Spleen (tissue), 11 donors: ENCODE results near the gene TMEM107. TPM values are rescaled to one million over a fixed set of nuclear protein-coding genes. Genes with fewer than 3 reads are reported as not detected.

Experiments used
- DNase-seq: peaks from one replicate; pipeline ENCODE4 v3.0.0-alpha.2; 2020
- H3K27ac ChIP-seq, 8 donors: fragments of 200-600 bp; sonication (generic) in 7 of 8; 1 replicate in 4 of 8; 2 replicates in 4 of 8; pipeline versions ENCODE4 v1.5.0 to v1.8.0; 2016 to 2021; ENCODE audit warnings: inconsistent platforms in 4 of 8, mild to moderate bottlenecking in 4 of 8, moderate library complexity in 1 of 8
- H3K27me3 ChIP-seq, 7 donors: fragments of 200-600 bp; sonication (generic) in 6 of 7; replicated peaks in 1 of 7; 1 replicate in 4 of 7; 2 replicates in 3 of 7; pipeline versions ENCODE4 v1.5.0 to v1.8.0; 2016 to 2021; ENCODE audit warnings: inconsistent platforms in 3 of 7, mild to moderate bottlenecking in 1 of 7
- H3K36me3 ChIP-seq, 6 donors: fragments of 200-600 bp; sonication (generic) in 5 of 6; 1 replicate in 4 of 6; 2 replicates in 2 of 6; pipeline versions ENCODE4 v1.5.0 to v1.8.0; 2016 to 2021; ENCODE audit warnings: inconsistent platforms in 2 of 6
- H3K4me1 ChIP-seq, 6 donors: fragments of 200-600 bp; sonication (generic) in 5 of 6; 1 replicate in 3 of 6; 2 replicates in 3 of 6; pipeline versions ENCODE4 v1.5.0 to v1.8.0; 2016 to 2021; ENCODE audit warnings: inconsistent platforms in 3 of 6
- H3K4me3 ChIP-seq, 8 donors: fragments of 200-600 bp; sonication (generic) in 7 of 8; 1 replicate in 4 of 8; 2 replicates in 4 of 8; pipeline versions ENCODE4 v1.5.0 to v1.8.0; 2016 to 2021; ENCODE audit warnings: inconsistent platforms in 4 of 8, mild to moderate bottlenecking in 4 of 8, moderate library complexity in 2 of 8
- H3K9me3 ChIP-seq, 8 donors: fragments of 200-600 bp; sonication (generic) in 7 of 8; 1 replicate in 4 of 8; 2 replicates in 4 of 8; pipeline versions ENCODE4 v1.5.0 to v1.8.0; 2016 to 2021; ENCODE audit warnings: inconsistent platforms in 4 of 8
- POLR2A ChIP-seq, 3 donors: fragments of 450-650 bp; IDR thresholded peaks; one replicate each; pipeline ENCODE4 v1.5.1; 2017; ENCODE audit warnings: antibody characterized with exemption in 3 of 3, mild to moderate bottlenecking in 1 of 3
- POLR2AphosphoS5 ChIP-seq, 3 donors: sonication (generic); formaldehyde crosslinking; IDR thresholded peaks; one replicate each; pipeline ENCODE4 v1.5.1; 2017; ENCODE audit warnings: antibody characterized with exemption in 3 of 3
- WGBS, 5 donors: extraction: QIAGEN DNeasy Blood & Tissue Kit in 3 of 5; methylation state at CpG; one replicate each; pipeline versions ENCODE4 v1.1.5 to v1.1.7; 2013 to 2018; 5-methylcytosine and 5-hydroxymethylcytosine counted together
- intact Hi-C: fragments of 100-400 bp; cut with DNase I; formaldehyde crosslinking; loops from one replicate; pipeline ENCODE4 v1.15.0; 2023; ENCODE audit warnings: low total_unique reads
- polyA plus RNA-seq, 3 donors: library from polyadenylated mRNA; stranded (reverse); fragments of 200-250 nt; gene quantifications; one replicate each; pipeline ENCODE4 v1.2.1, GENCODE V29; 2013
- total RNA-seq, 7 donors: library from RNA; depleted of rRNA in 3 of 7; stranded (reverse); fragments of >200 nt in 3 of 7; fragmentation: NEBNext Ultra II Directional in 4 of 7; extraction: Animal tissue kit (Norgen Biotek cat#: 25700) in 4 of 7; gene quantifications; one replicate each; pipeline versions ENCODE4 v1.1.0 to v1.2.1, GENCODE V29; 2016 to 2021
- TF ChIP-seq, protein P1 (sequence below), 11 experiments: fragments of 200-600 bp in 7 of 11; fragments of 450-650 bp in 4 of 11; sonication (generic) in 4 of 11; IDR thresholded peaks in 8 of 11; conservative IDR thresholded peaks in 3 of 11; 1 replicate in 7 of 11; 2 replicates in 4 of 11; pipeline versions ENCODE4 v1.4.0 to v1.8.0; 2016 to 2021; ENCODE audit warnings: antibody characterized with exemption in 11 of 11, inconsistent platforms in 4 of 11, mild to moderate bottlenecking in 1 of 11
- donor health status: healthy with polysubstance abuse.
- donor health status: DM: no; HTN: no; CAD: no; lungs with moderate emphysema.
- donor health status: DM: no; HTN: no; CAD: no.
- donor health status: Bipolar disorder and iron deficiency.
- donor health status: healthy.
- donor health status: DM: no; HTN: no; CAD: no.
- donor health status: DM: yes; HTN: yes; CAD: no.

Gene TMEM107
- total and polyA plus RNA-seq, 10 donors, result 8.1 to 42.2 (median 16.6) TPM

DNA sequence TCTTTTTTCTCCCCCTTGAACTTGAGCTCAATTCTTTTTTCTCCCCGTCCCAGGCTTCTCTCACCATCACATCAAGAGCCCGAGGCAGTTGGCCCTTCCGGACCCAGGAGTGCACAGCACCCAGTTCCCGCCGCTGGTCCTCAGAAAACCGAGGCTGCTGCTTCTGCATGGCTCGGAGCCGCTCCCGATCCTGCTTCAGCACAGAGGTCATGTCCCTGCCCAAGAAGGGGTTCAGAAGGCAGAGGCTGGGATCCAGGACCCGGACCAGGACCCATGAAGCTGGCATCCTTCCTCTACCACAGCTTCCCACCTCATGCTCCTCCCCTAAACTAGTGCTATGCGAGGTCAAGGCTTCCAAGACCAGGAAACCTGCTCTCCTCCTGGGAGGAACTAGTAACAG, 34.4 kb downstream of the TMEM107 start:
- Histone ChIP-seq H3K4me1 (peaks cover 14 to 61% (median 27%) of the 10 kb centered on the region in 6 donors), H3K27ac (no peak overlapping the region), H3K27me3 (no peaks in the 10 kb centered on the region), H3K9me3 (no peaks in the 10 kb centered on the region), H3K4me3 (no peak overlapping the region), H3K36me3 (peaks cover 0 to 76% (median 73%) of the 10 kb centered on the region in 6 donors)
- intact Hi-C loops, result no loop called here
- TF ChIP-seq, protein P1, sequence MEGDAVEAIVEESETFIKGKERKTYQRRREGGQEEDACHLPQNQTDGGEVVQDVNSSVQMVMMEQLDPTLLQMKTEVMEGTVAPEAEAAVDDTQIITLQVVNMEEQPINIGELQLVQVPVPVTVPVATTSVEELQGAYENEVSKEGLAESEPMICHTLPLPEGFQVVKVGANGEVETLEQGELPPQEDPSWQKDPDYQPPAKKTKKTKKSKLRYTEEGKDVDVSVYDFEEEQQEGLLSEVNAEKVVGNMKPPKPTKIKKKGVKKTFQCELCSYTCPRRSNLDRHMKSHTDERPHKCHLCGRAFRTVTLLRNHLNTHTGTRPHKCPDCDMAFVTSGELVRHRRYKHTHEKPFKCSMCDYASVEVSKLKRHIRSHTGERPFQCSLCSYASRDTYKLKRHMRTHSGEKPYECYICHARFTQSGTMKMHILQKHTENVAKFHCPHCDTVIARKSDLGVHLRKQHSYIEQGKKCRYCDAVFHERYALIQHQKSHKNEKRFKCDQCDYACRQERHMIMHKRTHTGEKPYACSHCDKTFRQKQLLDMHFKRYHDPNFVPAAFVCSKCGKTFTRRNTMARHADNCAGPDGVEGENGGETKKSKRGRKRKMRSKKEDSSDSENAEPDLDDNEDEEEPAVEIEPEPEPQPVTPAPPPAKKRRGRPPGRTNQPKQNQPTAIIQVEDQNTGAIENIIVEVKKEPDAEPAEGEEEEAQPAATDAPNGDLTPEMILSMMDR (IDR thresholded peaks at IDR 0.05 in 8 of 11, conservative IDR thresholded peaks at IDR 0.05 in 3 of 11), result no peak
- TF ChIP-seq POLR2AphosphoS5 (IDR thresholded peaks at IDR 0.05) (no peak), POLR2A (IDR thresholded peaks at IDR 0.05) (no peak)
- 85 to 95% (median 93%) methylated on average over 11 of the region's 11 CpGs for WGBS, 5 donors
- no peak for DNase-seq

DNA sequence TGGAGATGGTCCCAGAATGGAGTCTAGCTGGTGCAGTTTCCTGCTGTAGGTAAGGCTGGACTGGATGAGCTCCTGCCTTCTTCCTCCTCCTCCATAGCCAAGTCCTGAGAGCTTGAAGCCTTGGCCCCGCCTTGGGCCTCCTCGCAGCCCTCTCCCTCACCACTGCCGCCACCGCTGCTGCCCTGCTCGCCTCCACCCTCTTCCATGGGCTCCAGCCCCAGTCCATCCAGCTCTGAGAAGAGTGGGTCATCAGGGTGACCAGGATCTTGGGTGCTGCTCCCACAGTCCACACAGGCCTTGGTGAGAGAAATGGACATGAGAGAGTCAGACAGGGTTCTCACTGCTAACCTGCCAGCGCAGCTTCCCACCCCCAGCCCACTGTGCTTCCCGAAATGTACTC, 35.1 kb downstream of the TMEM107 start:
- WGBS, 5 donors, result 94 to 99% (median 96%) methylated on average over 7 of the region's 7 CpGs
- Histone ChIP-seq H3K9me3 (no peaks in the 10 kb centered on the region), H3K4me1 (peaks cover 14 to 61% (median 27%) of the 10 kb centered on the region in 6 donors), H3K36me3 (peaks cover 0 to 69% (median 66%) of the 10 kb centered on the region in 6 donors), H3K4me3 (no peak overlapping the region), H3K27me3 (no peaks in the 10 kb centered on the region), H3K27ac (peak overlapping the region in 2 of 8 donors; percentile 86 to 89)
- no peak for DNase-seq
- intact Hi-C loops, result no loop called here
- TF ChIP-seq POLR2AphosphoS5 (IDR thresholded peaks at IDR 0.05) (peak in 2 of 3 donors; percentile 38 to 57), POLR2A (IDR thresholded peaks at IDR 0.05) (no peak)

DNA sequence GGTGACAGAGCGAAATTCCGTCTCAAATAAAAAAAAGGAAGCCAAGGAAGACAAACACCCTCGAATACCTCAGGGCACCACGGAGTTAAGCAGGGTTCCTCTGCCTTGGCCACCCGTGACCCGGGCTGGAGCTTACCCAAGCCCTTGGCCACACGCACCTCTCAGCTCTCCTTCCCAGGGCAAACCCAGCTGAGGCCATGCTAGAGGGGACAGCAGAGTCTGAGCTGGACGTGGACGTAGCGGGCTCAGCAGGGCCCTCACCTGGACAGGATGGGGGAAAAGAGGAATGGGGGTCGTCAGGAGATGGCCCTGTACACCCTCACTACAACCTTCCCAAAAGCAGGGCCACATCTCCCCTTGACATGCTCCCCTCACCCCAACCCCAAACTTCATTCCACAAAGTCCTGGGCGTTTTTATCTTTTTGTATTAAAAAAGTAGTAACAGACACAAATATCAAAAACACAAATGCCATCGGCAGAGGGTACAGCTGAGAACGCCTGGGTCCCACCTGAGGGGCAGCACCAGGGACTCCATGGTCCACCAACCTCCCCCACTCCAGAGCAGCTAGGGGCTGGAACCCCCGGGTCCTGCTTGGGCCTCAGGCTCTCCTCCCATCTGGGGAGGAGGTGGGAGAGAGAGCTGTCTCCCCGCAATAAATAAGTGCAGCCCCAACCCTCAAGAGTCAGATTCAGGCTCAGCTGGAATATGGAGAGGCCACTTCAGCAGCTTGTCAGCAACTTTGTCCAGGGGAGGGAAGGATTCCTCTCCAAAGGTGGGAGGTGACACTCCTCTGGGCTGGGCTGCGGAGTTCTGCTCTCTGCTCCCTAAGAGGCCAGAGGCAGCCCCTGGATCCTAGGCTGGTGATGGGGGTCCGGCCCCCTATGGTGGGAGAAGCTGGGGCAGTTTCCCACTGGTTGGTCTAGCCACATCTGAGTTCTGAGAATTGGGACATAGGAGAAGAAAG, 35.8 kb downstream of the TMEM107 start:
- Histone ChIP-seq H3K9me3 (no peaks in the 10 kb centered on the region), H3K4me1 (peaks cover 14 to 61% (median 27%) of the 10 kb centered on the region in 6 donors), H3K4me3 (no peak overlapping the region), H3K27me3 (no peaks in the 10 kb centered on the region), H3K27ac (peak overlapping the region in 6 of 8 donors; percentile 86 to 94 (median 88)), H3K36me3 (peaks cover 0 to 62% (median 59%) of the 10 kb centered on the region in 6 donors)
- TF ChIP-seq POLR2AphosphoS5 (IDR thresholded peaks at IDR 0.05), result peak in 2 of 3 donors; percentile 34 to 69
- no peak for TF ChIP-seq POLR2A (IDR thresholded peaks at IDR 0.05)
- TF ChIP-seq, protein P1 (IDR thresholded peaks at IDR 0.05 in 8 of 11, conservative IDR thresholded peaks at IDR 0.05 in 3 of 11), result no peak
- DNase-seq, result peak; percentile 75
- WGBS, 5 donors, result 75 to 86% (median 80%) methylated on average over 17 to 18 of the region's 18 CpGs
- intact Hi-C loops, result no loop called here

DNA sequence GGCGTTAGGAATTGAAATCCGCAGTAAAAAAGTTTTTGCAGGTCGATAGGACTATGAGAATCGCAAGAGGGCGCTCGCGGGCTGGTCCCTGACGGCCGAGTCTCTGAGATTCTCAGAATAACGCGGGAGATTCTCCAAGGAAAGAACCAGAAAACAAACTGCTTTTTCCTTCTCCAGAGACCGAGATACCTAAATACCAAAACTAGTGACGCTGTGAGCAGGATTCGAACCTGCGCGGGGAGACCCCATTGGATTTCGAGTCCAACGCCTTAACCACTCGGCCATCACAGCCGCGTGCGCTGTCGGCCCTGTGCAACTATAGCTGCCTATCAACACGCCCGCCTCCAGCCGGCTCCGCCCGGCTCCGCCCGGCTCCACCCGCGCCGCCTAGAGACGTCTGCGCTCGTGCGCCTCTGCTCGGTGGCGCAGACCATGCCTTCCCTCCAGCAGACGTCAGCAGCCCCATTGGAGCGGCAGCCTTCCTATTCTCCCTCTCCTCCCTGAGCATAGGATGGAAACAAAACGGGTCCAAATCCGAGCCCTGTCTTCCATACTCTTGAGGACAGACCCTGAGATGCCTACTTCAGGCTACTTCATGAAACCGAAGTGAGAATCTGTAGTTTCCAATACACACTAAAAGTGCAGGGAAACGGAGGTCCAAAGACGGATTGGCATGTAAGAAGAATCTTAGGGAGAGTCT, 37.4 kb downstream of the TMEM107 start:
- peak overlapping the region in 7 of 8 donors; percentile 16 to 63 (median 35) for H3K4me3 ChIP-seq
- 0 to 1% (median 0%) methylated on average over 44 to 46 of the region's 46 CpGs for WGBS, 5 donors
- H3K9me3 ChIP-seq, result no peaks in the 10 kb centered on the region
- peaks cover 14 to 57% (median 27%) of the 10 kb centered on the region in 6 donors for H3K4me1 ChIP-seq
- peak overlapping the region; percentile 71 to 94 (median 88) for H3K27ac ChIP-seq
- intact Hi-C loops, result no loop called here
- TF ChIP-seq POLR2AphosphoS5 (IDR thresholded peaks at IDR 0.05) (peak; percentile 90 to 93 (median 92)), POLR2A (IDR thresholded peaks at IDR 0.05) (no peak)
- TF ChIP-seq, protein P1 (IDR thresholded peaks at IDR 0.05 in 8 of 11, conservative IDR thresholded peaks at IDR 0.05 in 3 of 11), result peak; percentile 68 to 92 (median 87)
- peak; percentile 97 for DNase-seq
- H3K36me3 ChIP-seq, result peaks cover 0 to 47% (median 44%) of the 10 kb centered on the region in 6 donors
- no peaks in the 10 kb centered on the region for H3K27me3 ChIP-seq
